IMR-90 (cell line): Measurements from ENCODE around the gene PLEKHO2.

Experiments used
- CEBPB ChIP-seq: IDR thresholded peaks from 2 replicates; pipeline ENCODE4 v1.6.1; 2012; ENCODE audit warnings: low read depth, low read length, improper control_type of control experiment
- MAZ ChIP-seq: IDR thresholded peaks from 2 replicates; pipeline ENCODE4 v1.6.1; 2012; ENCODE audit warnings: low read depth, mild to moderate bottlenecking, low read length, improper control_type of control experiment, moderate library complexity, borderline replicate concordance
- POLR2A ChIP-seq: IDR thresholded peaks from 2 replicates; pipeline ENCODE4 v1.6.1; 2012; ENCODE audit warnings: mild to moderate bottlenecking, low read depth, low read length
- RAD21 ChIP-seq: IDR thresholded peaks from 2 replicates; pipeline ENCODE4 v1.6.1; 2012; ENCODE audit warnings: low read length, improper control_type of control experiment
- TF ChIP-seq, protein P1 (sequence below): conservative IDR thresholded peaks from 2 replicates; pipeline ENCODE4 v1.5.1; 2012; ENCODE audit warnings: mild to moderate bottlenecking, low read depth, low read length, improper control_type of control experiment
- TF ChIP-seq, protein P2 (sequence below): fragments of 150-350 bp; IDR thresholded peaks from 2 replicates; pipeline ENCODE4 v1.6.1; 2016; ENCODE audit warnings: low read depth, mild to moderate bottlenecking, low read length, moderate library complexity, borderline replicate concordance

DNA sequence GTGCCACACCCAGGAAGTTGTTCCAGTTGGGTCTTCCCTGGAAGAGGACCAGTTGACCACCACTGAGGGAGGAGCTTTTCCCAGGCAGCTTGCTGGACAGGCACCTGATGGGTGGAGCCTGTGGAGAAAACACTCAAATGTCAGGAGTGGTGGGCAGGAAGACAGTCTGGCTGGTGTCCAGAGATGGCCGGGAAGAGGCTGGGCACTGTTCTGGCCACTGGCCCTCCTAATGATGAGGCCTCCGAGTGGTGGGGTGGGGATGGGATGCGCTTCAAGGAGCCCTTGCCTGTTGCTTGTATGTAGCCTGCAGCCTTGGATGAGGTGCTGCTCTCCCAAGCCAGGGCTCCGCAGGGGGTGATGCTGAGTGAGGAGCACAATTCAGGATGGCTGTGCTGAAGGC lies 12.3 kb downstream of the PLEKHO2 start:
- TF ChIP-seq POLR2A (no peak), RAD21 (no peak), CEBPB (no peak), MAZ (no peak)
- TF ChIP-seq, protein P1, sequence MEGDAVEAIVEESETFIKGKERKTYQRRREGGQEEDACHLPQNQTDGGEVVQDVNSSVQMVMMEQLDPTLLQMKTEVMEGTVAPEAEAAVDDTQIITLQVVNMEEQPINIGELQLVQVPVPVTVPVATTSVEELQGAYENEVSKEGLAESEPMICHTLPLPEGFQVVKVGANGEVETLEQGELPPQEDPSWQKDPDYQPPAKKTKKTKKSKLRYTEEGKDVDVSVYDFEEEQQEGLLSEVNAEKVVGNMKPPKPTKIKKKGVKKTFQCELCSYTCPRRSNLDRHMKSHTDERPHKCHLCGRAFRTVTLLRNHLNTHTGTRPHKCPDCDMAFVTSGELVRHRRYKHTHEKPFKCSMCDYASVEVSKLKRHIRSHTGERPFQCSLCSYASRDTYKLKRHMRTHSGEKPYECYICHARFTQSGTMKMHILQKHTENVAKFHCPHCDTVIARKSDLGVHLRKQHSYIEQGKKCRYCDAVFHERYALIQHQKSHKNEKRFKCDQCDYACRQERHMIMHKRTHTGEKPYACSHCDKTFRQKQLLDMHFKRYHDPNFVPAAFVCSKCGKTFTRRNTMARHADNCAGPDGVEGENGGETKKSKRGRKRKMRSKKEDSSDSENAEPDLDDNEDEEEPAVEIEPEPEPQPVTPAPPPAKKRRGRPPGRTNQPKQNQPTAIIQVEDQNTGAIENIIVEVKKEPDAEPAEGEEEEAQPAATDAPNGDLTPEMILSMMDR, result no peak
- TF ChIP-seq, protein P2, sequence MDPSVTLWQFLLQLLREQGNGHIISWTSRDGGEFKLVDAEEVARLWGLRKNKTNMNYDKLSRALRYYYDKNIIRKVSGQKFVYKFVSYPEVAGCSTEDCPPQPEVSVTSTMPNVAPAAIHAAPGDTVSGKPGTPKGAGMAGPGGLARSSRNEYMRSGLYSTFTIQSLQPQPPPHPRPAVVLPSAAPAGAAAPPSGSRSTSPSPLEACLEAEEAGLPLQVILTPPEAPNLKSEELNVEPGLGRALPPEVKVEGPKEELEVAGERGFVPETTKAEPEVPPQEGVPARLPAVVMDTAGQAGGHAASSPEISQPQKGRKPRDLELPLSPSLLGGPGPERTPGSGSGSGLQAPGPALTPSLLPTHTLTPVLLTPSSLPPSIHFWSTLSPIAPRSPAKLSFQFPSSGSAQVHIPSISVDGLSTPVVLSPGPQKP, result no peak
